Measurements from ENCODE around the gene POLR2C.

DNA sequence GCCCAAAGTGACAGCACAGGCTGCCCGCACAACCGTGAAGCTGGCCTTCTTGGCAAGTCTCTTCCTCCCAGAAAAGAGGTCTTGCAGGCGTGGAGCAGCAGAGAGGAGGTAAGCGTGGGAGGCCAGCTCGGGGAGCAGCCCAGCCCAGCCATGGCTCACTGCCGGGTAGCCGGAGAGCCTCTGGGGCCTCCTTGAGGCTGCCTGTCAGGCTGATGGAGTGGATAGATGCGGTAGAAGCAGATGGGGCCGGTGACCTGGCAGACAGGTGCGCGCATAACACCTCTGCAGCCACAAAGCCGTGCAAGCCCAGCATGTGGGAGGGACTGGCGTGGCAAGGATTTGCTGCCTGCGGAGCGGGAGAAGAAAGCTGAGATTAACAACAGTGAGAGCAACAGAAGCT is 40.9 kb downstream of the POLR2C start:
- TF ChIP-seq POLR2A (IDR thresholded peaks at IDR 0.05; ENCODE audit: low read length) (no peak), GATA1 (IDR thresholded peaks at IDR 0.05; ENCODE audit: low read depth, low read length) (no peak)
